Type B pancreatic cell (in vitro differentiated cells): ENCODE data around the gene HNRNPU. TPM values are rescaled to one million over a fixed set of nuclear protein-coding genes. Genes with fewer than 3 reads are reported as not detected.

Source experiments
- DNase-seq: peaks from one replicate; pipeline ENCODE4 v3.0.0; 2021; ENCODE audit warnings: mixed read lengths; ENCODE audit not compliant: unreplicated experiment; ENCODE audit errors: extremely low spot score
- H3K27ac Mint-ChIP-seq: 2 replicates; pipeline ENCODE4 v1.8.0; 2021; ENCODE audit warnings: mild to moderate bottlenecking, mixed read lengths
- H3K27me3 Mint-ChIP-seq: 2 replicates; pipeline ENCODE4 v1.8.0; 2021; ENCODE audit warnings: mixed read lengths
- H3K36me3 Mint-ChIP-seq: 2 replicates; pipeline ENCODE4 v1.8.0; 2021; ENCODE audit warnings: mixed read lengths
- H3K4me1 Mint-ChIP-seq: one replicate; pipeline ENCODE4 v1.8.0; 2021; ENCODE audit warnings: mixed read lengths; ENCODE audit not compliant: unreplicated experiment
- H3K4me3 Mint-ChIP-seq: 2 replicates; pipeline ENCODE4 v1.8.0; 2021; ENCODE audit warnings: mild to moderate bottlenecking, mixed read lengths
- H3K9me3 Mint-ChIP-seq: 2 replicates; pipeline ENCODE4 v1.8.0; 2021; ENCODE audit warnings: mixed read lengths
- CTCF ChIP-seq: fragments of 200-600 bp; sonication (generic); conservative IDR thresholded peaks from 2 replicates; pipeline ENCODE4 v1.5.0; 2021; ENCODE audit warnings: antibody characterized with exemption, mild to moderate bottlenecking
- total RNA-seq: library from RNA; stranded (reverse); gene quantifications from 2 replicates; pipeline ENCODE4 v1.2.1, GENCODE V29; 2021; ENCODE audit warnings: low replicate concordance

Gene HNRNPU
- total RNA-seq, 1 donor from 2014 or later, result 485 TPM

GRCh38 chr1:244850099-244850852 is 14.1 kb downstream of the HNRNPU start:
- Mint-ChIP-seq H3K36me3 (peaks cover 53% of the 10 kb centered on the region), H3K27ac (peak overlapping the region; percentile 46), H3K27me3 (no peaks in the 10 kb centered on the region), H3K9me3 (no peaks in the 10 kb centered on the region), H3K4me1 (no peaks in the 10 kb centered on the region), H3K4me3 (no peak overlapping the region)
- no peak for TF ChIP-seq CTCF
- DNase-seq, result no peak

- Mint-ChIP-seq H3K27ac (no peak overlapping the region), H3K4me1 (no peaks in the 10 kb centered on the region), H3K36me3 (peaks cover 47% of the 10 kb centered on the region), H3K9me3 (no peaks in the 10 kb centered on the region), H3K27me3 (no peaks in the 10 kb centered on the region), H3K4me3 (no peak overlapping the region)
- DNase-seq, result no peak
- no peak for TF ChIP-seq CTCF
Observed at GRCh38 chr1:244849189-244849866, 15.0 kb downstream of the HNRNPU start.

- Mint-ChIP-seq H3K27me3 (no peaks in the 10 kb centered on the region), H3K4me3 (no peak overlapping the region), H3K4me1 (no peaks in the 10 kb centered on the region), H3K9me3 (no peaks in the 10 kb centered on the region), H3K36me3 (peaks cover 36% of the 10 kb centered on the region), H3K27ac (no peak overlapping the region)
- no peak for TF ChIP-seq CTCF
- no peak for DNase-seq
Observed at GRCh38 chr1:244846653-244847052, 17.7 kb downstream of the HNRNPU start.

- Mint-ChIP-seq H3K27ac (peak overlapping the region; percentile 41), H3K9me3 (no peaks in the 10 kb centered on the region), H3K4me1 (peaks cover 9% of the 10 kb centered on the region), H3K27me3 (no peaks in the 10 kb centered on the region), H3K4me3 (no peak overlapping the region), H3K36me3 (peaks cover 47% of the 10 kb centered on the region)
- no peak for DNase-seq
- no peak for TF ChIP-seq CTCF
Observed at GRCh38 chr1:244844155-244845121, 19.9 kb downstream of the HNRNPU start.

GRCh38 chr1:244843148-244843978 is 21.0 kb downstream of the HNRNPU start:
- TF ChIP-seq CTCF, result no peak
- H3K4me1 Mint-ChIP-seq, result peaks cover 16% of the 10 kb centered on the region
- H3K4me3 Mint-ChIP-seq, result no peak overlapping the region
- DNase-seq, result no peak
- H3K9me3 Mint-ChIP-seq, result no peaks in the 10 kb centered on the region
- no peaks in the 10 kb centered on the region for H3K27me3 Mint-ChIP-seq
- peaks cover 42% of the 10 kb centered on the region for H3K36me3 Mint-ChIP-seq
- no peak overlapping the region for H3K27ac Mint-ChIP-seq
